K562 (cell line): ENCODE results near the gene CEP20. TPM values are rescaled to one million over a fixed set of nuclear protein-coding genes. Genes with fewer than 3 reads are reported as not detected.
A peak's percentile ranks its signal among the peaks of the same experiment; 100 is the strongest.

Experiments
- ATAC-seq: fragments of 200-7000 bp; cut with Tn5 transposase; 3 replicates; pipeline ENCODE4 v1.9.1; 2020; ENCODE audit warnings: moderate library complexity
- BruUV-seq: library from RNA; stranded (reverse); fragments of 400-500 nt; replicated peaks from 2 replicates; lab custom pipeline; 2021; lab: Mats Ljungman, UMichigan
- CTCF ChIA-PET: fragments of 300-600 bp; formaldehyde crosslinking; extraction: SDS; loops from one replicate; lab custom pipeline; 2021; ENCODE audit warnings: low intra/inter-chr PET ratio; lab: Yijun Ruan, JAX
- POLR2A ChIA-PET: fragments of 300-600, 350-650 bp; sonication (Branson Sonifier 250); formaldehyde crosslinking; extraction: SDS; loops from one replicate; lab custom pipeline; 2021; ENCODE audit warnings: antibody characterized with exemption, inconsistent platforms; lab: Yijun Ruan, JAX
- DNase-seq, 4 experiments: peaks; one replicate each; pipeline versions ENCODE4 v3.0.0 to v3.0.0-alpha.2; 2011 to 2018; ENCODE audit warnings: low spot score in 3 of 4, mixed read lengths in 3 of 4; ENCODE audit errors: extremely low read depth in 1 of 4
- FAIRE-seq: peaks from 2 replicates; lab custom pipeline; 2011; peaks lifted over from hg19 to GRCh38; lab: Jason Lieb, UNC
- H2AFZ ChIP-seq: 2 replicates; pipeline ENCODE4 v1.6.0; 2011; ENCODE audit warnings: low read depth, low read length, control low read depth, inconsistent platforms
- H3K27ac ChIP-seq: fragments of 200-600 bp; 3 replicates; pipeline ENCODE4 v1.8.0; 2011; ENCODE audit warnings: low read depth, mild to moderate bottlenecking, control low read depth, inconsistent platforms, low read length, moderate library complexity, mixed read lengths; ENCODE audit errors: extremely low read depth
- H3K27me3 ChIP-seq, 2 experiments: fragments of 300-600 bp in 1 of 2; 2 replicates in 1 of 2; 3 replicates in 1 of 2; pipeline versions ENCODE4 v1.6.0 to v1.8.0; 2011; ENCODE audit warnings: inconsistent platforms in 2 of 2, low read length in 2 of 2, mild to moderate bottlenecking in 1 of 2, mixed read lengths in 1 of 2, moderate library complexity in 1 of 2; ENCODE audit not compliant: control insufficient read depth in 2 of 2, insufficient read depth in 2 of 2
- H3K36me3 ChIP-seq: fragments of 300-600 bp; 3 replicates; pipeline ENCODE4 v1.8.0; 2011; ENCODE audit warnings: mild to moderate bottlenecking, low read length, inconsistent platforms; ENCODE audit not compliant: control insufficient read depth, insufficient read depth
- H3K4me1 ChIP-seq, 2 experiments: fragments of 200-600 bp in 1 of 2; replicated peaks in 1 of 2; 2 replicates in 1 of 2; 3 replicates in 1 of 2; pipeline versions ENCODE4 v1.5.1 to v1.8.0; 2011; ENCODE audit warnings: inconsistent platforms in 2 of 2, low read length in 2 of 2, mild to moderate bottlenecking in 1 of 2, mixed read lengths in 1 of 2, moderate library complexity in 1 of 2; ENCODE audit not compliant: control insufficient read depth in 2 of 2, insufficient read depth in 2 of 2
- H3K4me2 ChIP-seq: 2 replicates; pipeline ENCODE4 v1.6.1; 2011; ENCODE audit warnings: low read length, control low read depth, inconsistent platforms, mixed read lengths; ENCODE audit not compliant: insufficient read depth
- H3K4me3 ChIP-seq: fragments of 200-600 bp; sonication (generic), shearing (Covaris generic); 2 replicates; pipeline ENCODE4 v1.5.1; 2016; ENCODE audit warnings: control low read depth, inconsistent platforms
- H3K79me2 ChIP-seq: fragments of 200-600 bp; 3 replicates; pipeline ENCODE4 v1.8.0; 2011; ENCODE audit warnings: low read length, inconsistent platforms; ENCODE audit not compliant: control insufficient read depth, insufficient read depth
- H3K9ac ChIP-seq, 2 experiments: 2 replicates each; pipeline versions ENCODE4 v1.6.0 to v1.6.1; 2011; ENCODE audit warnings: low read depth in 2 of 2, low read length in 2 of 2, control low read depth in 1 of 2, inconsistent platforms in 1 of 2, mild to moderate bottlenecking in 1 of 2, mixed read lengths in 1 of 2; ENCODE audit not compliant: insufficient read depth in 1 of 2
- H3K9me1 ChIP-seq: one replicate; pipeline ENCODE4 v1.6.0; 2011; ENCODE audit warnings: inconsistent platforms, mild to moderate bottlenecking, low read length, moderate library complexity; ENCODE audit not compliant: control insufficient read depth, insufficient read depth
- H3K9me3 ChIP-seq: replicated peaks from 2 replicates; pipeline ENCODE4 v1.5.1; 2011; ENCODE audit warnings: low read depth, low read length, inconsistent platforms; ENCODE audit not compliant: control insufficient read depth, insufficient read depth
- H4K20me1 ChIP-seq: replicated peaks from 2 replicates; pipeline ENCODE4 v1.6.1; 2011; ENCODE audit warnings: low read length, inconsistent platforms, mixed read lengths; ENCODE audit not compliant: control insufficient read depth, insufficient read depth
- CBFA2T3 ChIP-seq: fragments of 450-650 bp; IDR thresholded peaks from 2 replicates; pipeline ENCODE4 v1.6.1; 2017
- ESRRA ChIP-seq: fragments of 450-650 bp; IDR thresholded peaks from 2 replicates; pipeline ENCODE4 v1.6.1; 2014; ENCODE audit warnings: low read depth, mild to moderate bottlenecking, moderate library complexity, borderline replicate concordance
- KDM1A ChIP-seq, 2 experiments: fragments of 450-650 bp; IDR thresholded peaks; 2 replicates each; pipeline ENCODE4 v1.6.1; 2016; ENCODE audit warnings: mild to moderate bottlenecking in 2 of 2
- MAFF ChIP-seq: IDR thresholded peaks from 2 replicates; pipeline ENCODE4 v1.6.1; 2012; ENCODE audit warnings: low read length, improper control_type of control experiment
- MAX ChIP-seq: sonication (generic); formaldehyde crosslinking; IDR thresholded peaks from 2 replicates; pipeline ENCODE4 v1.9.0; 2022; ENCODE audit warnings: mild to moderate bottlenecking, missing genetic modification reagents
- NCOA1 ChIP-seq: fragments of 450-650 bp; IDR thresholded peaks from 2 replicates; pipeline ENCODE4 v1.6.1; 2016; ENCODE audit warnings: low read depth
- PHF21A ChIP-seq: fragments of 450-650 bp; IDR thresholded peaks from 2 replicates; pipeline ENCODE4 v1.6.1; 2017; ENCODE audit warnings: low read depth, borderline replicate concordance
- ZBTB26 ChIP-seq: fragments of 450-650 bp; formaldehyde crosslinking; IDR thresholded peaks from 2 replicates; pipeline ENCODE4 v1.4.0; 2022; ENCODE audit warnings: missing genetic modification characterization
- ZNF311 ChIP-seq: fragments of 250-450 bp; sonication (Bioruptor Pico); IDR thresholded peaks from 2 replicates; pipeline ENCODE4 v1.4.0; 2020; ENCODE audit warnings: mild to moderate bottlenecking, moderate library complexity
- ZNF395 ChIP-seq: fragments of 200-800 bp; sonication (Bioruptor generic); IDR thresholded peaks from 2 replicates; pipeline ENCODE4 v1.6.1; 2017; ENCODE audit warnings: missing genetic modification characterization, missing compliant biosample characterization
- whole genome bisulfite sequencing: fragments of 100-300 bp; shearing (Covaris generic); methylation state at CpG from one replicate; pipeline ENCODE4 v1.1.6; 2016; ENCODE audit warnings: low coverage, mixed read lengths; ENCODE audit not compliant: insufficient coverage; ENCODE audit errors: missing lambda C conversion rate; 5-methylcytosine and 5-hydroxymethylcytosine counted together
- in situ Hi-C: fragments of 300-500 bp; cut with MboI; formaldehyde crosslinking; loops from 4 replicates; pipeline ENCODE4 v1.15.0; 2018; ENCODE audit warnings: inconsistent platforms, mixed read lengths
- intact Hi-C: fragments of 100-400 bp; cut with micrococcal nuclease; formaldehyde crosslinking; loops from 2 replicates; pipeline ENCODE4 v1.14.2; 2022
- polyA plus RNA-seq, 8 experiments: library from polyadenylated mRNA; depleted of rRNA in 4 of 8; stranded (reverse) in 5 of 8; unstranded in 3 of 8; fragments of >200 nt; fragmentation: Nextera tagmentation in 2 of 8; fragmentation: Illumina TruSeq in 1 of 8; extraction: Ambion mirVana in 2 of 8; extraction: Trizol in 1 of 8; gene quantifications; 2 replicates each; pipeline versions ENCODE4 v1.2.1 to v1.2.3, GENCODE V29; 2011 to 2014; ENCODE audit warnings: inconsistent platforms in 1 of 8, missing spikeins in 1 of 8
- total RNA-seq, 7 experiments: library from RNA; depleted of rRNA in 6 of 7; stranded (reverse); fragments of >200 nt in 6 of 7; fragmentation: Illumina TruSeq in 2 of 7; extraction: Trizol in 2 of 7; gene quantifications; 2 replicates each; pipeline versions ENCODE4 v1.2.1 to v1.2.3, GENCODE V29; 2011 to 2021; ENCODE audit warnings: low replicate concordance in 1 of 7

The CEP20 gene
- total and polyA plus RNA-seq, 9 of the 15 experiments (the other 6 are each of a cell fraction or from before 2014, with no cell fraction given): 41.3 to 150 (median 104) TPM

GRCh38 chr16:15856182-15856581, 32.2 kb downstream of the CEP20 start:
- in situ Hi-C loops: no loop called here
- ChIA-PET POLR2A (no interaction called here), CTCF (no interaction called here)
- H4K20me1 ChIP-seq: no peaks in the 10 kb centered on the region
- no peak for TF ChIP-seq MAX
- no peak for TF ChIP-seq ZNF311 (CRISPR knock-in tag)
- peak in 1 of 2 experiments; percentile 21; a peak in 1 of 4 replicates for TF ChIP-seq KDM1A (IDR thresholded peaks at IDR 0.05)
- no peak for TF ChIP-seq ESRRA
- TF ChIP-seq ZNF395: no peak
- TF ChIP-seq ZBTB26 (CRISPR knock-in tag): no peak
- TF ChIP-seq NCOA1: no peak
- TF ChIP-seq PHF21A: peak; percentile 61; the same call in 1 of the 2 replicates
- peak; percentile 33; the same call in 1 of the 2 replicates for TF ChIP-seq CBFA2T3
- TF ChIP-seq MAFF: no peak
- H3K9ac ChIP-seq: no peak overlapping the region
- H3K79me2 ChIP-seq: no peaks in the 10 kb centered on the region
- H3K4me1 ChIP-seq: peaks cover 0 to 13% of the 10 kb centered on the region in 2 experiments; a peak in 2 of 5 replicates
- intact Hi-C loops: no loop called here
- 0% methylated on average over 2 of the region's 2 CpGs for WGBS
- no peaks in the 10 kb centered on the region for H3K9me3 ChIP-seq
- no TSS peak for BruUV-seq
- H3K4me3 ChIP-seq: no peak overlapping the region
- no peak overlapping the region for H3K27ac ChIP-seq
- H2AFZ ChIP-seq: no peak overlapping the region
- H3K4me2 ChIP-seq: no peak overlapping the region
- no peak for ATAC-seq
- H3K36me3 ChIP-seq: no peaks in the 10 kb centered on the region
- DNase-seq: no peak
- no peaks in the 10 kb centered on the region for H3K9me1 ChIP-seq
- no peak for FAIRE-seq
- H3K27me3 ChIP-seq: peaks cover 31 to 52% of the 10 kb centered on the region in 2 experiments
